NCI-H146 (cell line): ENCODE results near the gene GOLGA7B.
"Not testable (repeated sequence)": the region's sequence is repeated elsewhere in the genome, so short reads cannot be mapped to it uniquely, and the experiment has no call there.

Experiments used
- DNase-seq: peaks from one replicate; lab custom pipeline; 2025; lab: John Stamatoyannopoulos, UW

The GOLGA7B gene

DNA sequence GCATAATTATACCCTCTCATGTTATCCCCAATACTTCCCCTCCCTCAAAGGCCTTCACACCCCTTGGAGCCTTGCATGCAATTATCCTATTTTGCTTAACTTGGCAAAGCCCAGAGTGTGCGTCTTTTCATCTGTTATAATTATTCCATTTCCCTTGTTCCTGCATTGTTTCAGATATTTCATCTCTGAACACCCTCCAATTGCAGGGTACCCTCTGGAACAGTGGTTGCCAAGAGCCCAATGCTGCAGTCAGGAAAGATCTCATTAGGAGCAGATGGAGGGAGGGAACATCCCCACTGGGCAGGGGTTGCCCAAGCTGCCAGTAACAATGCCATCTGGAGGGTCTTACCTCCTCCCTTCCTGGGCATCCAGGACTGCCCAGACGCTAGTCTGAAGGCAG lies 18.4 kb upstream of the GOLGA7B start:
- no peak for DNase-seq

DNA sequence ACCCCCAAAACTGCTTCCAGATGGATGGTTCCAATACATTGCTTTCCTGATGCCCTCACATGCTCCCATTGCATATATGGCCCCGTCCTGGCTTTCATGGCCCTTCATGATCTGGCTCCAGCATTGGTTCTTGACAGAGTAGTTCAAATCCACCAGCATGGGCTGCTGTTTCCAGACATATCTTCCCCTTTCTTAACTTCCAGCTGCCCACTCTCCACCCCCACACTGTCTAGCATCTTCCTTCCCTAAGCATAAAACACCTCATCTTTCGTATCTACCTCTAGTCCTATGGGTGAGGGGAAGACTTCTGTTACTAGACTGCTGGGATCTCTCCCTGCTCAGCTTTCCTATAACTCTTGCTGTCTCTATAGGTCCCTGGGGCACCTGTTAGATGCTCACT lies 13.2 kb upstream of the GOLGA7B start:
- DNase-seq: no peak

DNA sequence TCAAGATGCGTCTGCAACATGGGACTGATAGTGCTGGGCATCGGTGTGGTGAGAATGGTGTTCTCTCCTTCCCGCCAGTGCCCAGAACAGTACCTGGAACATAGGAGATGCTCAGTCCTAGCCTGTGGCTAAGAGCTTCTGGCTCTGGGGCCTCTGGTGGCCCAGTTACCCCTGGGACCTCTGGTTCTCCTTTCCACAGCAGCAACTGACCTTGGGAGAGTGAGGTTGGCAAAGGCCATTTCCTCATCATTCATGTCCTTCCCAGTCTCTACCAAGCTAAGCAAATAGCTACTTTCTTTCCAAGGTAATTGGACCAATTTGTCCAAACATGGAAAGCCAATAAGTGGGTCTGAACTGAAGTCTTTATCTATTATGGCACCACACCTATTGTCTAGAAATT lies 11.6 kb upstream of the GOLGA7B start:
- peak; percentile 25 for DNase-seq

DNA sequence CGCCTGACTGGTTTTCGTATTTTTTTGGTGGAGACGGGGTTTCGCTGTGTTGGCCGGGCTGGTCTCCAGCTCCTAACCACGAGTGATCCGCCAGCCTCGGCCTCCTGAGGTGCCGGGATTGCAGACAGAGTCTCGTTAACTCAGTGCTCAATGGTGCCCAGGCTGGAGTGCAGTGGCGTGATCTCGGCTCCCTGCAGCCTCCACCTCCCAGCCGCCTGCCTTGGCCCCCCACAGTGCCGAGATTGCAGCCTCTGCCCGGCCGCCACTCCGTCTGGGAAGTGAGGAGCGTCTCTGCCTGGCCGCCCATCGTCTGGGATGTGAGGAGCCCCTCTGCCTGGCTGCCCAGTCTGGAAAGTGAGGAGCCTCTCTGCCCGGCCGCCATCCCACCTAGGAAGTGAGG lies 8.5 kb upstream of the GOLGA7B start:
- not testable (repeated sequence) for DNase-seq

DNA sequence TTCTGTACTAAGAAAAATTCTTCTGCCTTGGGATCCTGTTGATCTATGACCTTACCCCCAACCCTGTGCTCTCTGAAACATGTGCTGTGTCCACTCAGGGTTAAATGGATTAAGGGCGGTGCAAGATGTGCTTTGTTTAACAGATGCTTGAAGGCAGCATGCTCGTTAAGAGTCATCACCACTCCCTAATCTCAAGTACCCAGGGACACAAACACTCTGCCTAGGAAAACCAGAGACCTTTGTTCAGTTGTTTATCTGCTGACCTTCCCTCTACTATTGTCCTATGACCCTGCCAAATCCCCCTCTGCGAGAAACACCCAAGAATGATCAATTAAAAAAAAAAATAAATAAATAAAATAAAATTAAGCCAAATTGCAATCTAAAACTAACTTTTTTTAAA lies 7.5 kb upstream of the GOLGA7B start:
- not testable (repeated sequence) for DNase-seq

DNA sequence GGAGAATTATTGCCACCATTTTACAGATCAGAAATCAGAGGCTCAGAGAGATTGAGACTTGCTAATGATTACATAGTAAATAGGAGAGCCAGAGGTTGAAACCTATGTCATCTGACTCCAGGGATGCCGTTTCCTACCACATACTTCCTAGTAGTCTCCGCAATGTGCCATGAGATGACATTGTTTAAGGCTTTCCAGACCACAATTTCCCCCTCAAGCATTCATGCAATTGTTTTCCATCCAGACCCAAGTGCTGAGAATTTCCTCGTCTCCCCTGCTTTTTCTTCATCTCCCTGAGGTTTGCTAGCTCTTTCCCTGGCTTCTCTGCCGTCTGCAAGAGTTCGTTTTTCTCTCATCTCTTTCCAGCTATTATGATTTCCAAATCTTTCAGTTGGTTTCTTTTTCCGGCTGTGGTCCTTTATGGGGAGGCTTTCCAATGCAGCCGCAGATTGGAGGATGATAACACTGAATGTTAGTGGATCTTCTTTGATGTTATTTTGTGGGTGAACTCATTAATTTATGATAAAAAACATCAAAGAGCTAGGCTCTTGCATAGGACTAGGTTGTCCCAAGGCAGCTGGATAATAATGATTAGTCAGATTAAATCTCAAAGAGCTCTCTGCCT lies 6.9 kb upstream of the GOLGA7B start:
- no peak for DNase-seq

DNA sequence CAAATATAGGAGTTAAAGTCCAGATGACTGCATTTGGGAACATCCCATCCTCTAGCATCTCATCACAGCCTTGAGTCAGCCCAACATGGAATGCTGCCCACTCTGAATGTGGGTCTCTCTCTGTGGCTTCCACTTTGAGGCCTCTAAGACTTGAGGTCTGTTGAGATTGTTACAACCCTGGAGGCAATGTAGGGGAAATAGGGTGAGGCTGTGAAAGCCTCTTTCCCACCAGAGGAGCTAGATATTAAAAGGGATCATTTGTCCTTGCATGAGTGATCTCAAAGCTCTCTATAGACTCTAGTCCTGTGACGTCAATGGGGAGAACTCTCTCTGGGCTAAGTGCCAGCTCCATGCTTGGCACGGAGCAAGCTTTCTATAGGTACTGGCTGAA lies 6.4 kb upstream of the GOLGA7B start:
- DNase-seq: no peak

DNA sequence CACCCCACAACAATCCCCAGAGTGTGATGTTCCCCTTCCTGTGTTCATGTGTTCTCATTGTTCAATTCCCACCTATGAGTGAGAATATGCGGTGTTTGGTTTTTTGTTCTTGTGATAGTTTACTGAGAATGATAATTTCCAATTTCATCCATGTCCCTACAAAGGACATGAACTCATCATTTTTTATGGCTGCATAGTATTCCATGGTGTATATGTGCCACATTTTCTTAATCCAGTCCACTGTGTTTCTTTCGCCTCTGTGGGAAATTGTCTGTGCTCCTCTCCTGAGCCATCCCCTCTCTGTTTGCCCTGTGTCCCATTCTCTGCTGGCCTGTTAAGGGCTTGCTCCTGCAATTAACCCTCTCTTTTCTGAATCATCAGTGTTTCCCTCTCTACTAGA lies 5.7 kb upstream of the GOLGA7B start:
- not testable (repeated sequence) for DNase-seq

DNA sequence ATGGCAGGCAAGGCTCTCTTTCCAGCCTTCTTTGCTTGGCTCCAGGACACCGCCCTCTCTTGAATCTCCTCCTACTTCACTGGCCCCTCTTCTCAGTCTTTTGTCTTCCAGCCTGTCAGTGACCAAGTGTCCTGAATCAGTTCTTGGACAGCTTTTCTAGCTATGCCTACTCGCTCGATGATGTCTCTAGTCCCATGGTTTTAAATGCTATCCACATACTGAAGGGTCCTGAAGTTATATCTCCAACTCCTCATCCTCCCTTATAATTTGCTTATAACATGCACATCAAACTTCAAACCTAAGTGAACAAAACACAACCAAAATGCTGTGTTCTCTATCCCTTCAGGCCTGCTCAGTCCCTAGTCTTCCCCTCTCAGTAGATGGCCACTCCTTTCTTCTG lies 5.0 kb upstream of the GOLGA7B start:
- no peak for DNase-seq

DNA sequence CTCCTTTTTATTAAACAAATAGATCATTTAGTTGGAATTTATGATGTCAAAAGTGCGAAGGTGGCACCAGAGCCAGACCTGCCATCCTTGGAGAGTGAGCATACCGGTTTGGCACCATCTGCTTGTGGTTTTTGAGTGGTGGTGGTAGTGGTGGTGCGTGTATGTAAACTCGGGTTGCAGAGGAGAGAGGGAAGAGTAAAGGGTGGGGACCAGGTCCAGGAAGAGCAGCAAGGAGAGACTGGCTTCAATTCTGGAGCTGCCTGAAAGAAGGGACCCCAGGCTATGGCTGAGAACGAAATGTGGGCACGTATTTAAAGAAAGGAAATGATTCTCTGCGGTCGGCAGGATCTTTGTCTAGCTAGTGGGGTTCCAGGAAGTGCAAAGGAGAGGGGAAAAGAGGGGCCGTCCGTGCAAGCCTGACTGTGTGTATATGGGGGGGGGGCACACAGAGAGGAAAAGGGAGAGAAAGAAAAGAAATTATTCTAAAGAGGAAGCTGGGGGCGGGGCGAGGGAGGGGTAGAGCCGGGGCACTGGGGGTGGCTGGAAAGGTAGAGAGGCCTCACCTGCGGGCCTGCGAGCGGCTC lies 448 bp upstream of the GOLGA7B start:
- DNase-seq: peak; percentile 81

DNA sequence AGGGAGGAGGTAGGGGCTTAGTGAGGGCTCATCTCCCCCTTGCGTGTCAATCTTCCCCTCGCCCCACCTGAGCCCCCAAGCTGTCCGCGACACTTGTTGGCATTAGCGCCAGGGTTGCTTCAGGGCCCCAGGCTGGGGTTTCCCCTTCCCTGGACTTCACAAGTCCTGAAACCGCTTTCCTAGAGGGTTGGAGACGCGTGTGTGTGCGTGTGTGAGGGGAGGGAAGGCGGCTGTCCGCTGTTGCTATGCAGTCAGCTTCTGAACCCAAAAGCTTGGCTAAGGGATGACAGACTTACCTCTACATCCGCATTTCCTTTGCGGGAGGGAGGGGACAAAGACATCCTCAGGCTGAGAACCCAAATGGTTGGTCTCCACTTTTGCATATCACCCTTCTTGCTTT lies 803 bp downstream of the GOLGA7B start:
- peak; percentile 46 for DNase-seq

DNA sequence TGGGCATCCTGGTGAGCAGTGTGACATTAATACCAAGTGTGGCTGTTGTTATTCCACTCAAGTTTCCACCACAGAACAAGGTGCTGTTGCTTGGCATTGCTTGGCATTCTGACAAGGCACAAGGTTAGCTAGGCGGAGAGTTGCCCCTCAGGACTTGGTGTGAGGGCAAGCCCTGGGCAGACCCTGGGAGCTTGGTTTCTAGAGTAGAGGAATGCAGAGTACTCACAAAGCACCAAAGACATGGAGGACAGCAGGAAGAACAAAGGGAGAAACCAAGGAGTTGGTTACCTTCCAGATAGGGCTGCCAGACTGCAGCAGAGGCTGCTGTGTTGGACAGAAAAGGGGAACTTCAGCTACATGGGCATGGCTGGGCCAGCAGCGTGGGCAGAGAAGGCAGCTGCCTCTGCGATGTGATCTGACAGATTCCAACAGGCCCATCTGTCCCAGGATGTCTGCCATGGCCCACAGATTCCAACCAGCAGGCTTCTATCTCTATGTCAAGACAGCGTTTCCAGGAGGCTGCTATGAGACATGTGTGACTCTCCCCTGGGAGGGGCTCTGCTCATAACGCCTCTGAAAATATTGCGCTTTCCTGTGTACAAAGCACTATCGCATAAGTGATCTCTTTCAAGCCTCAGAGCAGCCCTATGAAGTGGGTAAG lies 1.8 kb downstream of the GOLGA7B start:
- DNase-seq: no peak

DNA sequence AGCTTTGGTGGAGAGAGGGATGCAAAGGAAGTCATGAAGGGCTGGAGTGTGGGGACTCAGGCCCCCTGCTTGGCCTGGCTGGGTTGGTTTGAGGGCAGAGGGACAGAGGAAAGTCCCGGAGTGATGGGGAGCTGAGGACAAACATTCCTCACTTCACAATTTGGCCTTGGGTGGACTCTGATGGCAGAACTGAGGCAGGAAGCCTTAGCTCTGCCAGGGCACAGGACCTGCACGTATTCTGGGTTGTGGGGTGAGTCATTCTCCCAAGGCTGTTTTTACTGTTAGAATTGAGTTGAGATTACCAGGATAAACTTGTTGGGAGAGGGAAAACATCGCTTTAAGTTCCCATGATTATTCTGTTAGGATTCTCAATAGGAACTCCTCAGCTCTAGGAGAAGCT lies 2.6 kb downstream of the GOLGA7B start:
- DNase-seq: no peak

DNA sequence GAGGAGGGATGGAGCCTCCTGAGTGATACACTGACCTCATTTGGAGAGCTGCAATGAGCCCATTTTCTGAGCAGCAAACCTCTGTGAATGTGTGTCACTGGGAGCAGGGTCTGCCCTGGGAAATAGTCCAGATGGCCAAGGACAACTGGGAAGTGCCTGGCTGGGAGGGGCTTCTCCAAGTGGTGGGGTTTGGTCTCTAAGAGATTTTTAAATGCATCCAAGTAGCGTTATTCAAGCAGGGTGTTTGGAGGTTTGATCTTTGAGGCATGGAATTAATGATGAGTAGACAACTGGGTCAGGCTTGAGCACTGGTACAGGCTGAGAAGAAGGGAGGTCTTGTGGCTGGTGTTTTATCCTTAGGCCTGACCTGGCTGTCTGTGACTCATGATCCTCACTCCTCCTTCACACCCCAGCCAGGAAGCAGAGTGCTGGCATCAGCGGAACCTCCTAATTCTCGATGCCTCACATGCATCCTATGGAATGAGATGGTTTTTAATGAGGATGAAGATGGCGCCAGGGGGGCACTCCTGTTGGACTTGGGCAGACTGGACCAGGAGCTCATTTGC lies 3.3 kb downstream of the GOLGA7B start:
- no peak for DNase-seq

DNA sequence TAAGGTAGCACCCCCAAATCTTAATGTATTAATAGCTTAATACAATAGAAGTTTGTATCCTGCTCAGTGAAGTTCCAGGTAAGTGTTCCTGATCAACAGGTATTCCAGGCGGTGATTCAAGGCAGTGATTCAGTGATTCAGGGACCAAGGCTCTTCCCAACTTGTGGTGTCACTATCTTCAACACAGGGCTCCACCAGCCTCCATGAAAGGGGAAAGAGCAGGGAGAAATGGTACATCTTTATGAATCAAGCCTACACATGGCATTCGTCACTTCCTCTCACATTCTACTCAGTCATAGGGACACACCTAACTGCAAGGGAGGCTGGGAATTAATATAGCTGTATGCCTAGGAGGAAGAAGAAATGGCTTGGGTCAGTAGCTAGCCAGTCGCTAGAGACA lies 5.1 kb downstream of the GOLGA7B start:
- DNase-seq: no peak

DNA sequence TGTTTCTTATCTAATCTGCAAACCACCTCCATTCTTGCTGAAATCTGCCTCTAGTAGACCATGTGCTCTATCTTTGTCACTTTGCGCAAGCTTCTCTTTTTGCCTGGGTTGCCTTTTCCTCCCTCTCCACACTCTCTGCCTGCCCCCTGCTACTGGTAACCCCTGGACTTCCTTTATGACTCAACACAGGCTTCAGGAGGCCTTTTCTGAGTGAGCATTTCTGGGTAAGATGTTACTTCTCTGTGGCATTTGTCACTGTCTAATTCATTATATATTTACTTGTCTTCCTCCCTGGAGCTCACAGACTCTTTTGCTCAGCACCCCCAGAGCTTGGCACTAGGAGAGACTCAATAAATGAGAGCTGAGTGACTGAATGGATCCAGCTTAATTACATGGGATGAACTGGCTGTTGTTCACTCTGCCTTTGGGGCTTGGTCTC lies 8.4 kb downstream of the GOLGA7B start:
- DNase-seq: no peak

DNA sequence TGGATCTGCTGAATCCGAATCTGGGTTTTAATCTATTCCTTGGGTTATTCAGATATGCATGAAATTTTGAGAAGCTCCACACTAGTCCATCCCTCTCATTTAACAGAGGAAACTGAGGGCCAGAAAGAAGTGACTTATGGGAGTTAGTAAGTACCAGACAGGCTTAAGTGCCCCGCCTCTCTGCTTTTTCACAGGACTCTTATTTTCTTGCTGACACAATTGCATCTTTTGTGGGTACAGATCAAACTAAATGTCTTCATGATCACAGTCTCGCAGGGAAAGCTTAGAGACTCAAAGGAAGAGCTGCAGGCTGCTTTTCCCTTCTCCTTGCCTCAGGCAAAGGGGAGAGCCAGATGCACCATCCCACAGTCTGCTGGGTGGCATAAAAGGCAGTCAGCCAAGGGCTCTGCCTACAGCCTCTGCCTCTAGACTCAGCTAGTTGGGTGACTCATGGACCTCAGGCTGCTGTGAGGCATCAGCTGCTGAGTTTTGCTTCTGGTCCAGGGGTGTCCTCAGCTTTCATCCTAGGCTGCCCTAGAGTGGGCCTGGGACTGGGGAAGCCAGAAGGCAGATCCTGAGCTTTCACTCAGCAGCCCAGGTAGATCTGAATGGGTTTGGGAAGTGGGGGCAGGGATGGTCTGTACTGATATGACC lies 11.6 kb downstream of the GOLGA7B start:
- DNase-seq: no peak

DNA sequence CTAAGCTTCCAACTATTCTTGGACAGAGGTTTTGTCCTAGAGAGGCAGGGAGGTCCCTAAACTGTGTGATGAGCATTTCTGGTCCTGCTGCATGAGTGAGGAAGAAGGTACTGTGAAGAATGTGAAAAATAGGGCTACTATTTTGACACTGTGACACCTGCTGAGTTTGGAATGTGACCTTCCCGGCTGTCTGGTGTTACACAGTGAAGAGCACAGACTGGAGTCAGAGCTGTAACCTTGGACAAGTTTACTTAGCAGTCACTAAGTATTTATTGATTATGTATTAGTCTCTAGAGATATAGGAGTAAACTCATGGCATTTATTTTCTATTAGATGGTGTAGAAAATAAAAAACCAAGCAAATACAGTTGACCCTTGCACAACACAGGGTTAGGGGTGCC lies 12.3 kb downstream of the GOLGA7B start:
- DNase-seq: peak; percentile 18

DNA sequence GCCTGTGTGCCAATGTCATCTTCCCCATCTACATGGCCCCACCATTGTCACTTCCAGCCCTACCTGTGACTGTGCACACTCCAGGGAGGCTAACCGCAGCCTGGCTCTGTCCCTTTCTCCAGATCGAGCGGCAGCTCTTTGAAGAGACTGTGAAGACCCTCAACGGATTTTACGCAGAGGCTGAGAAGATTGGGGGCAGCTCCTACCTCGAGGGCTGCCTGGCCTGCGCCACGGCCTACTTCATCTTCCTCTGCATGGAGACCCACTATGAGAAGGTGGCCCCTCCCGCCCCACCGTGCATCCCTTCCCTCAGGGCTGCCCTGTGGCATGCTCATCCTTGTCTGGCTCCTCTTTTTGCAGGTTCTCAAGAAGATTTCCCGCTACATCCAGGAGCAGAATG lies 14.2 kb downstream of the GOLGA7B start:
- no peak for DNase-seq

DNA sequence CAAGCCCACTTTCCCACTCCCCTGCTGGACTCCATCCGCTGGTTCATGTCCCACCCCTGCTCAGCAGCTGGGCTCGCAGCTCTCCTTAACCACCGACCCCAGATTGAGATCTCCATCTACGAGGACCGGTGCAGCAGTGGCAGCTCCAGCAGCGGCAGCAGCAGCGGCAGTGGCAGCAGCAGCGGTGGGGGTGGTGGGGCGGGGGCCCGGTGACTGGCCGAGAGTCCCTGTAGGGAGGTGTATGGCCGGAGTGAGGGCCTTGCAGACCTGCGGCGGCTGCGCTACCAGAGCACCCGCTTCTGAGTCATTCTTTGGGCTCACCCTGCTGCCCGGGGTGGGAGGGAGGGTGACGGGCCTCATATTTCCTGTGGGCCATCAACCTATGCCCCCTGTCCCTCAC lies 15.8 kb downstream of the GOLGA7B start:
- no peak for DNase-seq

DNA sequence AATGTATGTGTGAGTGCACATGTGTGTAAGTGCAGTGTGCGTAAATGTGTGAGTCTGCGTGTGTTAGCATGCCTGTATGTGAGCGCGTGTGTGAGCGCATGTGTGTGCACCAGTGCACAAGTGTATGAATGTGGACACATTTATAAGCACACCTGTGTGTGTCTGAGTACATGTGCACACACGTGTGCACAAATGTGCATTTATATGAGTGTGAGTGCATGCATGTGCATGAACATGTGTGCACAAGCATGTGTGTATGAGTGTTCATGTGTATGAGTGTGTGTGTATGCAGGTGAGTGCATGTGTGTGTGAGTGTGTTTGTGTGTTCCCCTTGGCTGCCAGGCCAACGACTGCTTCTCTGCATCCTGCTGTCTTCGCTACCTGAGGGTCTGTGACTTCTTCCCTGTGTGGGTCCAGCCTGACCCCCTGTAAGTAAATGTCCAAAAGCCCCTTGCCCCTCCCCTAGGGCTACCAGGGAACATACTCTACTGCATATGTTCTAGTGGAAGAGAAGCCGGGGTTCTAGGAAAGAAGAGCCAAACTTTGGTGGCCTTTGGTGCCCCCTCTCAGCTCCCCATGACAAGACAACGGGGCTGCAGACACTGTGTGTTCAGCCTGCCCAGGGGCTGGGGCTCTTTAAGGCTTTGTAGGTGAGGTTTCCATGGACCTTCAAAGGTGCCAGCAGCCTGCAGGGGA lies 17.0 kb downstream of the GOLGA7B start:
- DNase-seq: no peak

DNA sequence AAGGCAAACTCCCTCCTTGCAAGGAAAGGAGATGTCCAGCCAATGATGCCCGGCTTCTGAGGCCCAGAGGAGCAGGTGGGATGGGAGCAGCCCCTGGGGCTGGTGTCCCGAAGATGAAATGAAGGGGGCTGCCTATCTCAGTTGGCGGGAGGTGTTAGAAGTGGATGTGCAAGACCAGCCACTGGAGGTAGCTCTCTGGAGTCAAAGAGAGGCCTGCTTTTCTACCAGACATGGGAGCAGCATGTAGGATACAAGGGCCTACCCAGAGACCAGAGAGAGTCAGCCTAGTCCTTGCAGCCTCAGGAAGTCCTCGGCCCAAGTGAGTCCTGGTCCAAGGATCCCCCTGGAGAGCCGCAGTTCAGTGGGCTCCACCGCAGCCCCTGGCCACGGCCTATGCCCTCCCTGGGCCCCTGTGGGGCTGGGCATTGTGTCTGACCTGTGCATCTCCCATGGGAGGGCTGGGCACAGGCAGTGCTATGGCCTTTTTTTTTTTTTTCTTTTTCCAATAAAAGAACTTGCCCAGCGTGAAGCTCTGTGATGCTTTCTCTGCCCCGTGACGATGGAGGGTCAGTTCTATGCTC lies 17.7 kb downstream of the GOLGA7B start:
- DNase-seq: no peak
